NCI-H526 (cell line): ENCODE results near the gene CAV2.

Source experiments
- DNase-seq, 2 experiments: peaks; one replicate each; lab custom pipeline; 2025; lab: John Stamatoyannopoulos, UW

The CAV2 gene

GRCh38 chr7:116495736-116496135 is 3.8 kb upstream of the CAV2 start:
- DNase-seq: no peak

- no peak for DNase-seq
These were observed 2.9 kb upstream of the CAV2 start for GRCh38 chr7:116496653-116497052.

- no peak for DNase-seq
These were observed 1.8 kb upstream of the CAV2 start for GRCh38 chr7:116497708-116498107.

- peak in 1 of 2 experiments; percentile 65 for DNase-seq
These were observed 728 bp downstream of the CAV2 start for GRCh38 chr7:116500078-116500853.

- DNase-seq: no peak
These were observed 2.1 kb downstream of the CAV2 start for GRCh38 chr7:116501425-116502167.

GRCh38 chr7:116502201-116503096 is 2.9 kb downstream of the CAV2 start:
- DNase-seq: no peak

GRCh38 chr7:116503835-116504234 is 4.3 kb downstream of the CAV2 start:
- DNase-seq: no peak

GRCh38 chr7:116505278-116505677 is 5.7 kb downstream of the CAV2 start:
- DNase-seq: no peak

GRCh38 chr7:116505823-116506222 is 6.3 kb downstream of the CAV2 start:
- DNase-seq: no peak

GRCh38 chr7:116509982-116510579 is 10.5 kb downstream of the CAV2 start:
- DNase-seq: no peak

- no peak for DNase-seq
These were observed 11.3 kb downstream of the CAV2 start for GRCh38 chr7:116510795-116511194.

GRCh38 chr7:116511552-116512519 is 12.3 kb downstream of the CAV2 start:
- peak; percentile 38 to 59 for DNase-seq

- no peak for DNase-seq
These were observed 13.1 kb downstream of the CAV2 start for GRCh38 chr7:116512520-116513188.

GRCh38 chr7:116515584-116515983 is 16.0 kb downstream of the CAV2 start:
- DNase-seq: no peak

GRCh38 chr7:116516324-116516723 is 16.8 kb downstream of the CAV2 start:
- no peak for DNase-seq

- no peak for DNase-seq
These were observed 18.1 kb downstream of the CAV2 start for GRCh38 chr7:116517626-116518025.

- DNase-seq: no peak
These were observed 19.4 kb downstream of the CAV2 start for GRCh38 chr7:116518961-116519360.

- no peak for DNase-seq
These were observed 21.6 kb downstream of the CAV2 start for GRCh38 chr7:116521046-116521664.

GRCh38 chr7:116522247-116522646 is 22.7 kb downstream of the CAV2 start:
- DNase-seq: peak; percentile 35 to 51

- DNase-seq: no peak
These were observed 24.7 kb downstream of the CAV2 start for GRCh38 chr7:116524221-116524608.
